NK-92 (cell line): ENCODE data around the gene PALB2.

ENCODE experiments used
- DNase-seq: peaks from one replicate; lab custom pipeline; 2025; ENCODE audit not compliant: unreplicated experiment; lab: John Stamatoyannopoulos, UW

PALB2 gene

GRCh38 chr16:23640931-23641765, at the start of gene PALB2, which contains the start of gene DCTN5:
TSS of gene PALB2 (minus strand) at chr16:23641310. CDS start at chr16:23641157, 153 bp downstream.
TSS of gene DCTN5 (plus strand) at chr16:23641466. CDS start at chr16:23641543, 77 bp downstream.
- DNase-seq = peak; percentile 25

- no peak for DNase-seq
These were observed 48.5 kb upstream of the PALB2 start for GRCh38 chr16:23689442-23690187.

GRCh38 chr16:23687034-23687808, 46.1 kb upstream of the PALB2 start:
- no peak for DNase-seq

- no peak for DNase-seq
These were observed 42.4 kb upstream of the PALB2 start for GRCh38 chr16:23683487-23683886.

- DNase-seq = no peak
These were observed 41.1 kb upstream of the PALB2 start for GRCh38 chr16:23682181-23682580.

- no peak for DNase-seq
These were observed 38.9 kb upstream of the PALB2 start for GRCh38 chr16:23679986-23680336.

- no peak for DNase-seq
These were observed 38.3 kb upstream of the PALB2 start for GRCh38 chr16:23679274-23679985.

- DNase-seq = no peak
These were observed 37.5 kb upstream of the PALB2 start, which contains the start of gene PLK1 for GRCh38 chr16:23678430-23679273. TSS of gene PLK1 (plus strand) at chr16:23678889. CDS start at chr16:23678933, 44 bp downstream.

GRCh38 chr16:23676924-23677480, 35.9 kb upstream of the PALB2 start:
- DNase-seq = no peak

- no peak for DNase-seq
These were observed 33.0 kb upstream of the PALB2 start for GRCh38 chr16:23673971-23674614.

- no peak for DNase-seq
These were observed 29.1 kb upstream of the PALB2 start for GRCh38 chr16:23670137-23670776.

- DNase-seq = no peak
These were observed 27.8 kb upstream of the PALB2 start for GRCh38 chr16:23668873-23669272.

- no peak for DNase-seq
These were observed 27.1 kb upstream of the PALB2 start for GRCh38 chr16:23668225-23668624.

GRCh38 chr16:23667355-23667659, 26.2 kb upstream of the PALB2 start:
- DNase-seq = no peak

- DNase-seq = no peak
These were observed 25.7 kb upstream of the PALB2 start for GRCh38 chr16:23666571-23667354.

- DNase-seq = no peak
These were observed 22.8 kb upstream of the PALB2 start for GRCh38 chr16:23663918-23664317.

GRCh38 chr16:23651943-23652468, 10.9 kb upstream of the PALB2 start:
- no peak for DNase-seq
